GM12865 (cell line): ENCODE data around the gene TREML2.

ENCODE experiments used
- DNase-seq: peaks from one replicate; pipeline ENCODE4 v3.0.0; 2010; ENCODE audit warnings: low read depth
- H3K4me3 ChIP-seq: 2 replicates; pipeline ENCODE4 v1.5.1; 2011; ENCODE audit warnings: mild to moderate bottlenecking, low read depth, low read length, control low read depth
- TF ChIP-seq, protein P1 (sequence below): IDR thresholded peaks from 2 replicates; pipeline ENCODE4 v1.5.1; 2011; ENCODE audit warnings: low read length, control low read depth, low read depth, inconsistent platforms; ENCODE audit not compliant: insufficient read depth; ENCODE audit errors: missing control alignments

TREML2 gene

DNA sequence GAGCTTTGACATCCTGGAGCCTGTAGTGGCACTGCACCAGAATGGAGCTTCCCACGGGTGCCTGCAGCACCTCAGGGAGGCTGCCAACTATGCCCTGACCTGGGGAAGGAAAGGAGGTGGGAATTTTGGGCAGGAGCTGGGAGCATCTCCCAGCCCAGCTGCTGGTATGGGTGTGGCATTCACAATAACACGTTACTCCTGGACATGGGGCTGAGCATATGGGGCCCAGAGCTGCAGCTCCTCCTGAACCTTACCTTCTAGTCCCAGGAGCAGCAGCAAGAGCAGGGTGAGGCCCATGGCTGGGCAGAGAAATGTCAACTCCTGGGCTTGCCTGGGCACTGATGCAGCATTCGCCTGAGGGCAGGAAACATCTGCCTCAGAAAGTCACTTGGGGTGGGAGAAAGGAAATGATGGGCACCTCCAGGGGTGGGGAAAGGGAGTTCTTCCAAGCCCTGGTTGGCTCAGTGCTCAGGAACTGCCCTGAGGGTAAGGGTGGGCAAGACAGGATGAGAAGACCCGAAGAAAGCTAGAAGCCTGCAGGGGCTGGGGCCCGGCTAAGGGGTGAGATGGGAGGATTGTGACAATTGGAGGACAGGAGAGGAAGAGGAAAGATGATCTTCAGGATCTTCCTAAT, 46.8 kb downstream of the TREML2 start, which contains the start of gene TREML1:
TSS of gene TREML1 (minus strand) at position 356 of the 634 bp plus-strand sequence. CDS start at position 297, 59 bp downstream.
- DNase-seq: no peak
- TF ChIP-seq, protein P1, sequence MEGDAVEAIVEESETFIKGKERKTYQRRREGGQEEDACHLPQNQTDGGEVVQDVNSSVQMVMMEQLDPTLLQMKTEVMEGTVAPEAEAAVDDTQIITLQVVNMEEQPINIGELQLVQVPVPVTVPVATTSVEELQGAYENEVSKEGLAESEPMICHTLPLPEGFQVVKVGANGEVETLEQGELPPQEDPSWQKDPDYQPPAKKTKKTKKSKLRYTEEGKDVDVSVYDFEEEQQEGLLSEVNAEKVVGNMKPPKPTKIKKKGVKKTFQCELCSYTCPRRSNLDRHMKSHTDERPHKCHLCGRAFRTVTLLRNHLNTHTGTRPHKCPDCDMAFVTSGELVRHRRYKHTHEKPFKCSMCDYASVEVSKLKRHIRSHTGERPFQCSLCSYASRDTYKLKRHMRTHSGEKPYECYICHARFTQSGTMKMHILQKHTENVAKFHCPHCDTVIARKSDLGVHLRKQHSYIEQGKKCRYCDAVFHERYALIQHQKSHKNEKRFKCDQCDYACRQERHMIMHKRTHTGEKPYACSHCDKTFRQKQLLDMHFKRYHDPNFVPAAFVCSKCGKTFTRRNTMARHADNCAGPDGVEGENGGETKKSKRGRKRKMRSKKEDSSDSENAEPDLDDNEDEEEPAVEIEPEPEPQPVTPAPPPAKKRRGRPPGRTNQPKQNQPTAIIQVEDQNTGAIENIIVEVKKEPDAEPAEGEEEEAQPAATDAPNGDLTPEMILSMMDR: no peak
- no peak within 1 kb of the TSS for H3K4me3 ChIP-seq

GRCh38 chr6:41153451-41153850, 47.5 kb downstream of the TREML2 start:
- TF ChIP-seq, protein P1: no peak
- no peak for DNase-seq
- no peak overlapping the region for H3K4me3 ChIP-seq

DNA sequence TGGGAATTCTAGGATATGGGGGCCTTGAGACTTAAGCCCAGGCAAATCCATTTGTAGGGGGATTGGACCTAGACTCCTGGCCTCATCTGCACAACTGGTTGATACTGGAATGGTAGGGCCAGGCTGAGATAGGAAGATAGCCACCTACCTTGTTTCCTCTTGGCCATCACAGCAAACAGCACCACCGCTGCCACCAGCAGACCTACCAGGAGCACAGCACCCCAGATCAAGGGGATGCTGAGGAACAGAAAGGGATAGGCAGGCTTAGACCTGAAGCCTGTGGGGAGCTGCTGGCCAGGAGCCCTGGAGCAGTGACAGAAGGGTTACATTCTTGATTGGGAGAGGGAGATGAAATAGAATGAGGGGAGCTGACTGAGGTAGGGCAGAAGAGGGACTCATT, 50.3 kb downstream of the TREML2 start:
- TF ChIP-seq, protein P1: no peak
- DNase-seq: no peak
- H3K4me3 ChIP-seq: no peak overlapping the region

DNA sequence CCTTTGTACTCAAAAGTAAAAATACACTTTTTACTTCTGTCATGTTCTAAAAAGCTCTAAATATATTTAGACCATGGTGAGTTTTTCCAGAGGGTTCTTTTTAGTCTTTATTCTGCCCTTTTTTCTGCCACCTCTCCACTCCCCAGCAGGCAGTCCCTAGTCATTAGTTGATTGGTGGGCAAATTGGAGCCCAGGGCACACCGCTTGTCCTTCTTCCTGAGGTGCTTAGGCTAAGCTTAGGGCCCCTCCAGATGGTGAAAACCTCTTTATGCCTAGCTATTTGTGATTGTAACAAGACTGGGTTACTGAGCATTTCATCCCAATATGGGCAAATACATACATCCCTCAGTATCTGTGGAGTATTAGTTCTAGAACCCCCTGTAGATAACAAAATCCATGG, 53.0 kb downstream of the TREML2 start:
- no peak overlapping the region for H3K4me3 ChIP-seq
- TF ChIP-seq, protein P1: no peak
- no peak for DNase-seq
